GM18861 (cell line): ENCODE data around the gene CD48.

Experiments used
- ATAC-seq: cut with Tn5 transposase; IDR thresholded peaks from one replicate; pipeline ENCODE4 v1.9.1; 2021; ENCODE audit not compliant: unreplicated experiment

Gene CD48

GRCh38 chr1:160711602-160712311 lies at the start of gene CD48:
Gene CD48 (minus strand): TSS chr1:160711822. CDS start chr1:160711763, 59 bp downstream.
- no peak for ATAC-seq

- no peak for ATAC-seq
Observed at GRCh38 chr1:160761046-160761445, 49.4 kb upstream of the CD48 start.

GRCh38 chr1:160759740-160760139 lies 48.1 kb upstream of the CD48 start:
- ATAC-seq: no peak

GRCh38 chr1:160758521-160758920 lies 46.9 kb upstream of the CD48 start:
- no peak for ATAC-seq

- no peak for ATAC-seq
Observed at GRCh38 chr1:160756849-160757201, 45.2 kb upstream of the CD48 start.

GRCh38 chr1:160755911-160756848 lies 44.6 kb upstream of the CD48 start:
- no peak for ATAC-seq

GRCh38 chr1:160755461-160755860 lies 43.8 kb upstream of the CD48 start:
- ATAC-seq: no peak

- ATAC-seq: no peak
Observed at GRCh38 chr1:160753594-160753993, 42.0 kb upstream of the CD48 start.

GRCh38 chr1:160752924-160753323 lies 41.3 kb upstream of the CD48 start:
- no peak for ATAC-seq

GRCh38 chr1:160752406-160752805 lies 40.8 kb upstream of the CD48 start:
- no peak for ATAC-seq

GRCh38 chr1:160750608-160751007 lies 39.0 kb upstream of the CD48 start:
- ATAC-seq: no peak

GRCh38 chr1:160748878-160749269 lies 37.3 kb upstream of the CD48 start:
- no peak for ATAC-seq

- ATAC-seq: no peak
Observed at GRCh38 chr1:160748181-160748877, 36.7 kb upstream of the CD48 start.

- ATAC-seq: no peak
Observed at GRCh38 chr1:160747717-160748116, 36.1 kb upstream of the CD48 start.

GRCh38 chr1:160746836-160747500 lies 35.3 kb upstream of the CD48 start:
- ATAC-seq: no peak

- no peak for ATAC-seq
Observed at GRCh38 chr1:160745551-160745950, 33.9 kb upstream of the CD48 start.

- ATAC-seq: no peak
Observed at GRCh38 chr1:160744852-160745520, 33.4 kb upstream of the CD48 start.

GRCh38 chr1:160744199-160744851 lies 32.7 kb upstream of the CD48 start:
- no peak for ATAC-seq

- ATAC-seq: no peak
Observed at GRCh38 chr1:160743266-160743665, 31.6 kb upstream of the CD48 start.
